Esophagus muscularis mucosa (tissue), 4 donors: ENCODE measurements around the gene BTBD9. TPM values are rescaled to one million over a fixed set of nuclear protein-coding genes. Genes with fewer than 3 reads are reported as not detected.

ENCODE experiments used
- DNase-seq: peaks from one replicate; pipeline ENCODE4 v3.0.0-alpha.2; 2017; ENCODE audit errors: extremely low spot score
- H3K27ac ChIP-seq, 4 donors: fragments of 200-600 bp; sonication (generic); replicated peaks in 1 of 4; 1 replicate in 3 of 4; 2 replicates in 1 of 4; pipeline ENCODE4 v1.5.1; 2016 to 2019; ENCODE audit warnings: mild to moderate bottlenecking in 1 of 4
- H3K27me3 ChIP-seq, 4 donors: fragments of 200-600 bp; sonication (generic); one replicate each; pipeline versions ENCODE4 v1.5.1 to v1.6.0; 2016 to 2019
- H3K36me3 ChIP-seq, 4 donors: fragments of 200-600 bp; sonication (generic); one replicate each; pipeline ENCODE4 v1.5.1; 2016 to 2019
- H3K4me1 ChIP-seq, 4 donors: fragments of 200-600 bp; sonication (generic); one replicate each; pipeline ENCODE4 v1.5.1; 2016 to 2019
- H3K4me3 ChIP-seq, 4 donors: fragments of 200-600 bp; sonication (generic); 1 replicate in 2 of 4; 2 replicates in 2 of 4; pipeline ENCODE4 v1.5.1; 2016 to 2019; ENCODE audit warnings: mild to moderate bottlenecking in 4 of 4, moderate library complexity in 1 of 4
- H3K9me3 ChIP-seq, 4 donors: fragments of 200-600 bp; sonication (generic); 1 replicate in 3 of 4; 2 replicates in 1 of 4; pipeline ENCODE4 v1.5.1; 2016 to 2019
- EP300 ChIP-seq: sonication (generic); formaldehyde crosslinking; IDR thresholded peaks from one replicate; pipeline ENCODE4 v1.6.1; 2017; ENCODE audit warnings: antibody characterized with exemption
- POLR2A ChIP-seq: fragments of 450-650 bp; IDR thresholded peaks from one replicate; pipeline ENCODE4 v1.6.1; 2017; ENCODE audit warnings: antibody characterized with exemption, moderate library complexity, mild to moderate bottlenecking, low read depth
- POLR2AphosphoS5 ChIP-seq, 2 donors: sonication (generic); formaldehyde crosslinking; IDR thresholded peaks; one replicate each; pipeline ENCODE4 v1.6.1; 2017; ENCODE audit warnings: antibody characterized with exemption in 2 of 2
- WGBS: methylation state at CpG from one replicate; pipeline ENCODE4 v1.1.5; 2018; 5-methylcytosine and 5-hydroxymethylcytosine counted together
- intact Hi-C: fragments of 100-400 bp; cut with DNase I; formaldehyde crosslinking; loops from one replicate; pipeline ENCODE4 v1.15.1; 2023
- total RNA-seq, 4 donors: library from RNA; depleted of rRNA; stranded (reverse); fragments of >200 nt; gene quantifications; one replicate each; pipeline versions ENCODE4 v1.1.0 to v1.2.1, GENCODE V29; 2016
- TF ChIP-seq, protein P1 (sequence below), 3 experiments: fragments of 200-600 bp in 2 of 3; fragments of 450-650 bp in 1 of 3; sonication (generic) in 2 of 3; IDR thresholded peaks; one replicate each; pipeline ENCODE4 v1.5.1; 2017 to 2019; ENCODE audit warnings: antibody characterized with exemption in 3 of 3, mild to moderate bottlenecking in 2 of 3, moderate library complexity in 1 of 3

Gene BTBD9
- total RNA-seq, 4 donors from 2014 or later = 9.4 to 14.1 (median 11.2) TPM

DNA sequence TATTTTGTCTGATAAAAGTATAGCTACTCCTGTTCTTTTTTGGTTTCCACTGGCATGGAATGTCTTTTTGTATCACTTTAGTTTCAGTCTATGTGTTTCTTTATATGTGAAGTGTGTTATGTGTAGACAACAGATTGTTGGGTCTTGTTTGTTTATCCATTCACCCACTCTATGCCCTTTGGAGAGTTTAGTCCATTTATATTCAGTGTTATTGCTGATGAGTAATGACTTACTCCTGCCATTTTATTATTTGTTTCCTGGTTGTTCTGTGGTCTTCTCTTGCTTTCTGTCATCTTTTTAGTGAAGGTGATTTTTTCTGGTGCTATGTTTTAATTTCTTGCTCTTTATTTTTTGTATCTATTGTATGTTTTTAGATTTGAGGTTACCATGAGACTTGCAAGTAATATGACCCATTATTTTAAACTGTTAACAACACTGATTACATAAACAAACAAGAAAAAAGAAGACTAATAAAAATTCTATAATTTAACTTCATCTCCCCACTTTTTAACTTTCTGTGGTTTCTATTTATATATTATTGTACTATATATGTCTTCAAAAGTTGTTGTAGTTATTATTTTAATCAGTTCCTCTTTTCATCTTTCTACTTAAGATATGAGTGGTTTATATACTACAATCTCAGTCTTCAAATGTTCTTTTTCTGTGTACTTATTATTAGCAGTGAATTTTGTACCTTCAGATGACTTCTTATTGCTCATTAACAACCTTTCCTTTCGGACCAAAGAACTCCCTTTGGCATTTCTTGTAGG is 323.4 kb downstream of the BTBD9 start:
- H3K4me1 ChIP-seq = no peaks in the 10 kb centered on the region
- no peak overlapping the region for H3K4me3 ChIP-seq
- WGBS = 100% methylated on average over 1 of the region's 1 CpG
- no peak overlapping the region for H3K27ac ChIP-seq
- DNase-seq = no peak
- no peaks in the 10 kb centered on the region for H3K27me3 ChIP-seq
- no peaks in the 10 kb centered on the region for H3K36me3 ChIP-seq
- H3K9me3 ChIP-seq = no peaks in the 10 kb centered on the region
- intact Hi-C loops = no loop called here
- TF ChIP-seq EP300 = no peak
- TF ChIP-seq, protein P1, sequence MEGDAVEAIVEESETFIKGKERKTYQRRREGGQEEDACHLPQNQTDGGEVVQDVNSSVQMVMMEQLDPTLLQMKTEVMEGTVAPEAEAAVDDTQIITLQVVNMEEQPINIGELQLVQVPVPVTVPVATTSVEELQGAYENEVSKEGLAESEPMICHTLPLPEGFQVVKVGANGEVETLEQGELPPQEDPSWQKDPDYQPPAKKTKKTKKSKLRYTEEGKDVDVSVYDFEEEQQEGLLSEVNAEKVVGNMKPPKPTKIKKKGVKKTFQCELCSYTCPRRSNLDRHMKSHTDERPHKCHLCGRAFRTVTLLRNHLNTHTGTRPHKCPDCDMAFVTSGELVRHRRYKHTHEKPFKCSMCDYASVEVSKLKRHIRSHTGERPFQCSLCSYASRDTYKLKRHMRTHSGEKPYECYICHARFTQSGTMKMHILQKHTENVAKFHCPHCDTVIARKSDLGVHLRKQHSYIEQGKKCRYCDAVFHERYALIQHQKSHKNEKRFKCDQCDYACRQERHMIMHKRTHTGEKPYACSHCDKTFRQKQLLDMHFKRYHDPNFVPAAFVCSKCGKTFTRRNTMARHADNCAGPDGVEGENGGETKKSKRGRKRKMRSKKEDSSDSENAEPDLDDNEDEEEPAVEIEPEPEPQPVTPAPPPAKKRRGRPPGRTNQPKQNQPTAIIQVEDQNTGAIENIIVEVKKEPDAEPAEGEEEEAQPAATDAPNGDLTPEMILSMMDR (IDR thresholded peaks at IDR 0.05) = no peak
- TF ChIP-seq POLR2AphosphoS5 (IDR thresholded peaks at IDR 0.05) = no peak
- TF ChIP-seq POLR2A = no peak

DNA sequence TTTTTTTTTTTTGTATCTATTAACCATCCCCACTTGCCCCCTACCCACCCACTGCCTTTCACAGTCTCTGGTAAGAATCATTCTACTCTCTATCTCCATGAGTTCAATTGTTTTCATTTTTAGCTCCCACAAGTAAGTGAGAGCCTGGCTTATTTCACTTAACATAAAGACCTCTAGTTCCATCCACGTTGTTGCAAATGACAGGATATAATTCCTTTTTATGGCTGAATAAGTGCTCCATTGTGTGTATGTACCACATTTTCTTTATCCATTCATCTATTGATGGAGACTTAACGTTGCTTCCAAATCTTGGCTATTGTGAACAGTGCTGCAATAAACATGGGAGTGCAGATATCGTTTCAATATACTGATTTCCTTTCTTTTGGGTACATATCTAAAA is 328.5 kb downstream of the BTBD9 start:
- peaks cover 0 to 15% (median 5%) of the 10 kb centered on the region in 4 donors for H3K4me1 ChIP-seq
- intact Hi-C loops = no loop called here
- TF ChIP-seq POLR2AphosphoS5 (IDR thresholded peaks at IDR 0.05) (no peak), POLR2A (no peak)
- 85% methylated on average over 3 of the region's 3 CpGs for WGBS
- no peak overlapping the region for H3K4me3 ChIP-seq
- H3K27ac ChIP-seq = no peak overlapping the region
- no peaks in the 10 kb centered on the region for H3K9me3 ChIP-seq
- DNase-seq = no peak
- no peaks in the 10 kb centered on the region for H3K36me3 ChIP-seq
- no peaks in the 10 kb centered on the region for H3K27me3 ChIP-seq

DNA sequence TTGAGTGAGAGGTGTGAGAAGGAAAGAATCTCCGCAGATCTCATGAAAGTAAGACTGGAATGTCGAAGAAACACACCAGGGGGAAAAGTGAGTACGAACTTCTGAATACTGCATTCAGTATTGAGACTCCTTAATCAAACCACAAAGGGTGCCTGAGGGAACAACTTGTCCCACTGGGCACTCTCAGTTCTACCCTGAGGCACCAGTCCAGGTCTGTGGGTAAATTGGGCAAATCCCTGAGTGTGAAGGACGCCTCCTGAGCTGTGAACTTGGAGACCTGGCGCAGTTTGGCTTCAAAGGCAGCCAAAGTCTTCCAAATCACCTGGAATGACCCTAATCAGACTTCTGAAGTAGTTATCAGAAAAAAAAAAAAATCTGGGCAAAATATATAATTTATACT is 329.7 kb downstream of the BTBD9 start:
- no peak overlapping the region for H3K4me3 ChIP-seq
- H3K9me3 ChIP-seq = no peaks in the 10 kb centered on the region
- intact Hi-C loops = no loop called here
- TF ChIP-seq, protein P1 (IDR thresholded peaks at IDR 0.05) = no peak
- no peak for TF ChIP-seq EP300
- no peak for TF ChIP-seq POLR2A
- no peak for TF ChIP-seq POLR2AphosphoS5 (IDR thresholded peaks at IDR 0.05)
- H3K36me3 ChIP-seq = no peaks in the 10 kb centered on the region
- no peak for DNase-seq
- H3K27me3 ChIP-seq = no peaks in the 10 kb centered on the region
- 91% methylated on average over 5 of the region's 5 CpGs for WGBS
- H3K27ac ChIP-seq = no peak overlapping the region
- H3K4me1 ChIP-seq = peaks cover 0 to 15% (median 5%) of the 10 kb centered on the region in 4 donors

DNA sequence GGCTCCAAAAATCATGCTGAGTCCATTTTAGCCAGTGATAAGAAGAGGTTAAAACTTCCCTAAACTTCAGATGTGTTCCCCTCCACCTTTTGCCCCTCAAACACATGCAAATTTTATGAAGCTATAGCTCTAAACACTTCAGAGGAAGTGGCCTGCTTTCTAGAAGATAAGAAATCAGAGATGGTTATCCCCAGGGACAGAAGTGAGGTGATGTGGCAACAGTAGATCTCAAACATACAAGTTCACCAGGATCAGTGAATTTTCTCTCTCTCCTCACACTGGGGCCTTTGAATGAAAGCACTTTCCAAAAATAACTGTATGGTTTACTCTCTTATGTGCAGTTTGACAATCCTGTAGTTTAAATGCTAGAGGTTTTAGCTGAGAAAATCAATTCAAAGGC is 332.0 kb downstream of the BTBD9 start:
- TF ChIP-seq POLR2AphosphoS5 (IDR thresholded peaks at IDR 0.05) (no peak), EP300 (no peak), POLR2A (no peak)
- TF ChIP-seq, protein P1 (IDR thresholded peaks at IDR 0.05) = no peak
- Histone ChIP-seq H3K4me1 (peaks cover 0 to 15% (median 5%) of the 10 kb centered on the region in 4 donors), H3K9me3 (no peaks in the 10 kb centered on the region), H3K4me3 (no peak overlapping the region), H3K27ac (no peak overlapping the region), H3K36me3 (no peaks in the 10 kb centered on the region), H3K27me3 (no peaks in the 10 kb centered on the region)
- intact Hi-C loops = no loop called here
- no peak for DNase-seq

DNA sequence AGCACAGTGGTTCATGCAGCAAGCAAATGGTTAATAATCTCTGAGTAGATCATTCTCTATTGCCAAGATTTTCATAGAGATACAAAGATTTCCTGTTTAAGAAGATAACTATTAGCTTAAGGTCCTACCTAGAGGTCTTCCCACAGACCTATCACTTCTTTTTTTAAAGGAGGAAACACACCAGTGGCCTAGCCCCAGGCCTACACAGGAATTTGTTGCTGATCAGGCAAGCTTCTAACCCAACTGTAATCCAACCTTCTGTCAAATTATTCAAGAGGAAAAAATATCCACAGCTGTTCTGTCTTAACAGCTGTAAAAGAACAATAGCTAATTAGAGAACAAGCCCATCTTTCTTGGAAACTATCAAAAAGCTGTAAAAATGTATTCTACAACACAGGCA is 332.8 kb downstream of the BTBD9 start:
- Histone ChIP-seq H3K4me3 (no peak overlapping the region), H3K4me1 (peaks cover 0 to 15% (median 5%) of the 10 kb centered on the region in 4 donors), H3K36me3 (no peaks in the 10 kb centered on the region), H3K27ac (no peak overlapping the region), H3K9me3 (no peaks in the 10 kb centered on the region), H3K27me3 (no peaks in the 10 kb centered on the region)
- no peak for DNase-seq
- TF ChIP-seq POLR2A (no peak), POLR2AphosphoS5 (IDR thresholded peaks at IDR 0.05) (no peak), EP300 (no peak)
- TF ChIP-seq, protein P1 (IDR thresholded peaks at IDR 0.05) = no peak
- intact Hi-C loops = no loop called here
